NT2/D1 (cell line): ENCODE data around the gene FGD5.

Experiments
- YY1 ChIP-seq: IDR thresholded peaks from 2 replicates; pipeline ENCODE4 v1.6.1; 2011; ENCODE audit not compliant: insufficient read length, insufficient read depth
- ZNF274 ChIP-seq: IDR thresholded peaks from 2 replicates; pipeline ENCODE4 v1.6.1; 2011; ENCODE audit warnings: mild to moderate bottlenecking, low read depth, low read length

GRCh38 chr3:14770591-14770990 lies 48.2 kb upstream of the FGD5 start:
- TF ChIP-seq YY1 (no peak), ZNF274 (no peak)
